CD4-positive, alpha-beta T cell treated with Interferon alpha-2 for 1 hour (primary cell): Measurements from ENCODE around the gene NDUFA7.
"Not testable (repeated sequence)": the region's sequence is repeated elsewhere in the genome, so short reads cannot be mapped to it uniquely, and the experiment has no call there.

Experiments used
- DNase-seq, 2 donors: peaks; one replicate each; pipeline ENCODE4 v3.0.0-alpha.2; 2020 to 2022

NDUFA7 gene

GRCh38 chr19:8321067-8321985, at the start of gene NDUFA7, which contains the start of gene RPS28:
NDUFA7 (minus strand) TSS chr19:8321375; CDS start chr19:8321358, 17 bp downstream.
RPS28 (plus strand) TSS chr19:8321496; CDS start chr19:8321531, 35 bp downstream.
- DNase-seq, result peak; percentile 96 to 98

- no peak for DNase-seq
These were observed 49.2 kb upstream of the NDUFA7 start for GRCh38 chr19:8370176-8371010.

GRCh38 chr19:8367327-8368001, 46.3 kb upstream of the NDUFA7 start:
- DNase-seq, result no peak

GRCh38 chr19:8366961-8367326, 45.8 kb upstream of the NDUFA7 start:
- no peak for DNase-seq

GRCh38 chr19:8366121-8366581, 45.0 kb upstream of the NDUFA7 start:
- DNase-seq, result no peak

GRCh38 chr19:8363803-8364771, 42.9 kb upstream of the NDUFA7 start, which contains the start of gene ANGPTL4:
ANGPTL4 (plus strand) TSS chr19:8364155; CDS start chr19:8364322, 167 bp downstream.
- DNase-seq, result peak; percentile 5 to 51

- DNase-seq, result peak in 1 of 2 donors; percentile 27
These were observed 41.0 kb upstream of the NDUFA7 start for GRCh38 chr19:8361921-8362793.

- no peak for DNase-seq
These were observed 39.0 kb upstream of the NDUFA7 start for GRCh38 chr19:8360196-8360595.

- DNase-seq, result no peak
These were observed 37.8 kb upstream of the NDUFA7 start for GRCh38 chr19:8358948-8359347.

- no peak for DNase-seq
These were observed 35.9 kb upstream of the NDUFA7 start for GRCh38 chr19:8357007-8357521.

GRCh38 chr19:8355631-8356402, 34.6 kb upstream of the NDUFA7 start:
- no peak for DNase-seq

GRCh38 chr19:8352845-8353244, 31.7 kb upstream of the NDUFA7 start:
- DNase-seq, result not testable (repeated sequence)

- DNase-seq, result no peak
These were observed 31.1 kb upstream of the NDUFA7 start for GRCh38 chr19:8352134-8352827.

GRCh38 chr19:8349629-8350372, 28.6 kb upstream of the NDUFA7 start:
- DNase-seq, result not testable (repeated sequence)

GRCh38 chr19:8343483-8343844, 22.3 kb upstream of the NDUFA7 start:
- no peak for DNase-seq

- peak; percentile 92 to 95 for DNase-seq
These were observed 21.7 kb upstream of the NDUFA7 start, which contains the start of gene KANK3 for GRCh38 chr19:8342684-8343482. KANK3 (minus strand) TSS chr19:8343262; CDS start chr19:8337828, 5,434 bp downstream.

GRCh38 chr19:8342316-8342683, 21.1 kb upstream of the NDUFA7 start:
- DNase-seq, result no peak
